Activated gamma-delta T cell treated with Interleukin-2 at 50 U/mL for 16 hours (primary cell): ENCODE results near the gene SLC22A9.

ENCODE experiments used
- DNase-seq: peaks from one replicate; pipeline ENCODE4 v3.0.0-alpha.2; 2020

SLC22A9 gene

DNA sequence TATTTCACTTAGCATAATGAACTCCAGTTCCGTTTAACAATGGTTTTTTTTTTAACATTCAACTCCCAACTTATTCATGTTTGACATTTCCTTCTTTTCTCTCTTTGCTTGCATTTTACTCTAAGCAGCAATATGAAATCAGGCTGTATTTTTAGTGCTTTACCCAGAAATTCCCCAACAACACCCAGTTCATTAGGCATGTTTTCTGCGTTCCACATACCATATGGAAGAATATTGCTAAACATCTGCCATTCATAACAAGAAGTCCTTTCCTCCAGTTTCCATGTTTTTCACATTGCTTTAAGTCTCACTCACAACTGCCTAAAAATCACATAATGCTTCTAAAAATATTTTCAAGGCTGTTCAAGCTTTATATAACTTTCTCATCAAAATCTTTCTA is 75.5 kb downstream of the SLC22A9 start:
- no peak for DNase-seq

GRCh38 chr11:63445720-63446119 is 76.1 kb downstream of the SLC22A9 start:
- DNase-seq: no peak

DNA sequence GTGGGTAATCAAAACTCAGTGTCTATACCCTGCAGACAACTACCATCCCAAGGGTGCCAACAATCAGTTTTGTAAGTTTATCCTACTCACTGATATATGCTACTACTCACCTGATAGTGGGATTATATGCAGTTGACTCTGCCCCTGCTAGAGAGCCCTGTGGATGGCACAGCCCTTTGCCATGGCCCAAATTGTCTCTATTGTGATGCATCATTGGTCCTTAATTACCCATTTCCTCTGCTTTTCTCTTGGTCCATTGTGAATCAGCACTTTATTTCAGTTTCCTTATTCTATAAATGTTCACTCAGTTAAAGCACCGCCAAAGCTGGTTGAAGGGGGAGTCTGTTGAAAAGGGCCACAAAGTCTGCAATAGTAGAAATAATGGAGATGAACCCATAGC is 79.1 kb downstream of the SLC22A9 start:
- DNase-seq: no peak

DNA sequence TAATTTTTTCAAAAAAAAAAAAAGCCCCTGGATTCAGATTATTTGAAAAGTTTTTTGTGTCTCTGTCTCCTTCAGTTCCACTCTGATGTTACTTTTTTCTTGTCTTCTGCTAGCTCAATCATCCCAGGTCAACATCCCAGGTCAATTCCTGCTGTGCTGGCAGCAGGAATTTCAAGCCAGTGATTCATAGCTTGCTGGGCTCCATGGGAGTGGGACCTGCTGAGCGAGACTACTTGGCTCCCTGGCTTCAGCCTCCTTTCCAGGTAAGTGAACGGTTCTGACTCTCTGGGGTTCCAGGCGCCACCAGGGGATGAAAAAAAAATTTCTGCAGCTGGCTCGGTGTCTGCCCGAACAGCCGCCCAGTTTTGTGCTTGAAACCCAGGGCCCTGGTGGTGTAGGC is 90.0 kb downstream of the SLC22A9 start:
- no peak for DNase-seq
